Gastrocnemius medialis (tissue), 4 donors: Measurements from ENCODE around the gene FBXL7. TPM values are rescaled to one million over a fixed set of nuclear protein-coding genes. Genes with fewer than 3 reads are reported as not detected.

ENCODE experiments used
- ATAC-seq, 2 donors: fragments of 150-250 bp; one replicate each; pipeline ENCODE4 v1.9.1; 2016
- DNase-seq, 2 donors: peaks; one replicate each; pipeline ENCODE4 v3.0.0-alpha.2; 2019
- H3K27ac ChIP-seq, 4 donors: fragments of 200-600 bp; sonication (generic); 1 replicate in 1 of 4; 2 replicates in 3 of 4; pipeline ENCODE4 v1.5.1; 2016 to 2018; ENCODE audit warnings: mild to moderate bottlenecking in 2 of 4, moderate library complexity in 1 of 4
- H3K27me3 ChIP-seq, 3 donors: fragments of 200-600 bp; sonication (generic) in 2 of 3; 1 replicate in 1 of 3; 2 replicates in 2 of 3; pipeline versions ENCODE4 v1.5.1 to v1.6.0; 2016 to 2019; ENCODE audit warnings: mild to moderate bottlenecking in 1 of 3, moderate library complexity in 1 of 3
- H3K36me3 ChIP-seq, 2 donors: fragments of 200-600 bp; sonication (generic) in 1 of 2; one replicate each; pipeline ENCODE4 v1.5.1; 2017 to 2018
- H3K4me1 ChIP-seq, 2 donors: fragments of 200-600 bp; sonication (generic) in 1 of 2; one replicate each; pipeline ENCODE4 v1.5.1; 2016 to 2017; ENCODE audit warnings: mild to moderate bottlenecking in 2 of 2
- H3K4me3 ChIP-seq, 4 donors: fragments of 200-600 bp; sonication (generic) in 3 of 4; 1 replicate in 1 of 4; 2 replicates in 3 of 4; pipeline ENCODE4 v1.5.1; 2016 to 2019; ENCODE audit warnings: mild to moderate bottlenecking in 2 of 4
- H3K9me3 ChIP-seq, 3 donors: fragments of 200-600 bp; sonication (generic) in 2 of 3; 1 replicate in 1 of 3; 2 replicates in 2 of 3; pipeline ENCODE4 v1.5.1; 2016 to 2019
- POLR2A ChIP-seq, 2 donors: fragments of 450-650 bp; IDR thresholded peaks; one replicate each; pipeline ENCODE4 v1.6.1; 2017; ENCODE audit warnings: antibody characterized with exemption in 2 of 2, mild to moderate bottlenecking in 2 of 2, moderate library complexity in 2 of 2
- in situ Hi-C, 4 donors: fragments of 200-750 bp; cut with MboI; loops; one replicate each; pipeline versions ENCODE4 v1.15.0 to v1.8.0; 2017; ENCODE audit warnings: low sequenced_read_pairs in 4 of 4
- intact Hi-C: fragments of 100-400 bp; cut with DNase I; formaldehyde crosslinking; loops from one replicate; pipeline ENCODE4 v1.15.1; 2023; ENCODE audit warnings: low total_unique reads
- total RNA-seq, 4 donors: library from RNA; depleted of rRNA; stranded (reverse); fragments of >200 nt; gene quantifications; one replicate each; pipeline versions ENCODE4 v1.1.0 to v1.2.3, GENCODE V29; 2016
- TF ChIP-seq, protein P1 (sequence below), 5 experiments: fragments of 450-650 bp in 3 of 5; fragments of 200-600 bp in 2 of 5; sonication (generic) in 2 of 5; IDR thresholded peaks in 4 of 5; conservative IDR thresholded peaks in 1 of 5; 1 replicate in 4 of 5; 2 replicates in 1 of 5; pipeline ENCODE4 v1.5.1; 2016 to 2019; ENCODE audit warnings: antibody characterized with exemption in 5 of 5, mild to moderate bottlenecking in 3 of 5, moderate library complexity in 3 of 5

The FBXL7 gene
- total RNA-seq, 4 donors from 2014 or later, result 2.4 to 4.9 (median 3.1) TPM

DNA sequence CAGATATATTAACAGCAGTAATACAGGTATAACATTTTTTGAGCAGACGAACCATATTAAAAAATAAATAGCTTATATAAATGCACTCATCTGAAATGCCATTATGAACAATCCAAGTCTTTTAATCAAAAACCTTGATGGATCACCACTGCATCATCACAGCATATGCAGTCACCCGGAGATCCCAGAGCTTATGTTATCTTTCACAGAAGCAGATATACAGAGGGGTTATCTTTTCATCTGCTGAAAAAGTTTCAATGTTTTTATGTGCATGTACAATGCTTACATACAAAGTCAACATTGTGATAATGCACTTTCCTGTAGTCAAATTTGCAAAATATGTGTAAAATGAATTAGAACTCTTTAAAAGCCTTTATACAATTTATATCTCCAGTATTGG is 211.9 kb downstream of the FBXL7 start:
- in situ Hi-C loops, result no loop called here
- Histone ChIP-seq H3K4me1 (no peaks in the 10 kb centered on the region), H3K9me3 (no peaks in the 10 kb centered on the region), H3K4me3 (no peak overlapping the region), H3K27me3 (no peaks in the 10 kb centered on the region), H3K36me3 (no peaks in the 10 kb centered on the region), H3K27ac (no peak overlapping the region)
- ATAC-seq (no peak), DNase-seq (no peak)
- TF ChIP-seq, protein P1, sequence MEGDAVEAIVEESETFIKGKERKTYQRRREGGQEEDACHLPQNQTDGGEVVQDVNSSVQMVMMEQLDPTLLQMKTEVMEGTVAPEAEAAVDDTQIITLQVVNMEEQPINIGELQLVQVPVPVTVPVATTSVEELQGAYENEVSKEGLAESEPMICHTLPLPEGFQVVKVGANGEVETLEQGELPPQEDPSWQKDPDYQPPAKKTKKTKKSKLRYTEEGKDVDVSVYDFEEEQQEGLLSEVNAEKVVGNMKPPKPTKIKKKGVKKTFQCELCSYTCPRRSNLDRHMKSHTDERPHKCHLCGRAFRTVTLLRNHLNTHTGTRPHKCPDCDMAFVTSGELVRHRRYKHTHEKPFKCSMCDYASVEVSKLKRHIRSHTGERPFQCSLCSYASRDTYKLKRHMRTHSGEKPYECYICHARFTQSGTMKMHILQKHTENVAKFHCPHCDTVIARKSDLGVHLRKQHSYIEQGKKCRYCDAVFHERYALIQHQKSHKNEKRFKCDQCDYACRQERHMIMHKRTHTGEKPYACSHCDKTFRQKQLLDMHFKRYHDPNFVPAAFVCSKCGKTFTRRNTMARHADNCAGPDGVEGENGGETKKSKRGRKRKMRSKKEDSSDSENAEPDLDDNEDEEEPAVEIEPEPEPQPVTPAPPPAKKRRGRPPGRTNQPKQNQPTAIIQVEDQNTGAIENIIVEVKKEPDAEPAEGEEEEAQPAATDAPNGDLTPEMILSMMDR (IDR thresholded peaks at IDR 0.05 in 4 of 5, conservative IDR thresholded peaks at IDR 0.05 in 1 of 5), result no peak
- no peak for TF ChIP-seq POLR2A (IDR thresholded peaks at IDR 0.05)
- intact Hi-C loops, result no loop called here

DNA sequence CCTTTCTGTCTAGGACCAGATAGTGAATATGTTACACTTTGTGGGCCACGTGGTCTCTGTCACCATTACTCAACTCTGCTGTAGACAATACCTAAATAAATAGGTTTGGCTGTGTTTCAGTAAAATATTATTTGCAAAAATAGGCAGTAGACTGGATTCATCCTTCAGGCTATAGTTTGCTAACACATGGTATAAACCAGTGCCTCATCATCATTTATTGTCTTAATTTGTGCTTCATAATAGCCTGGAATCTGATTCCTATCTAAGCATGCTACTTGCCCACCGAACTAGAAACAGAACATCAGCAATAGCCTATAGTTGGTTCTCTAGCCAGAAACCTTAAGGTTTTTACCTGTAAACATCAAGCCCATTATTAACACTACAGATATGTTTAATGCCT is 215.6 kb downstream of the FBXL7 start:
- no peak for TF ChIP-seq POLR2A (IDR thresholded peaks at IDR 0.05)
- TF ChIP-seq, protein P1 (IDR thresholded peaks at IDR 0.05 in 4 of 5, conservative IDR thresholded peaks at IDR 0.05 in 1 of 5), result no peak
- Histone ChIP-seq H3K36me3 (no peaks in the 10 kb centered on the region), H3K9me3 (no peaks in the 10 kb centered on the region), H3K27ac (no peak overlapping the region), H3K4me1 (peaks cover 0 to 6% of the 10 kb centered on the region in 2 donors), H3K4me3 (no peak overlapping the region), H3K27me3 (no peaks in the 10 kb centered on the region)
- ATAC-seq (no peak), DNase-seq (no peak)
- intact Hi-C loops (no loop called here), in situ Hi-C loops (no loop called here)

DNA sequence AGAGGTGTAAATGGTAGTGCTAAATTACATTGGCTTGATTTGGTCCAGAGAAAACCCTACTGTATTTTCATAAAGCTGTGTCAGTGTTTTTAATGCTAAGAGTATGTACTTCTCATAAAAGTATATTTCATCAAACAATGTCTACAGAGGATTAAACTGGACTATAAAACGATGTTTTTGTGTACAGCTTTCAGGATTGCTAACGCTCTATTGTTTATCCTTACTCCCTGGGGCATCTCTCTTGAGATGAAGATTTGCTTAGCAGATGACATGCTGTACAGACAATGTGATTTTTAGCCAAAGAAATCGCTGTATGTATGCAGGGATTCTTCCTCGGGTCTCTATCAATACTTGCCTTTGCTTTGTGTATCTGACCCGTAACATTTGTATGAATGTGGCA is 216.0 kb downstream of the FBXL7 start:
- TF ChIP-seq, protein P1 (IDR thresholded peaks at IDR 0.05 in 4 of 5, conservative IDR thresholded peaks at IDR 0.05 in 1 of 5), result no peak
- no peak for TF ChIP-seq POLR2A (IDR thresholded peaks at IDR 0.05)
- Histone ChIP-seq H3K27me3 (no peaks in the 10 kb centered on the region), H3K36me3 (no peaks in the 10 kb centered on the region), H3K4me3 (no peak overlapping the region), H3K4me1 (peaks cover 0 to 6% of the 10 kb centered on the region in 2 donors), H3K27ac (no peak overlapping the region), H3K9me3 (no peaks in the 10 kb centered on the region)
- DNase-seq, result no peak
- intact Hi-C loops (no loop called here), in situ Hi-C loops (no loop called here)
- no peak for ATAC-seq

DNA sequence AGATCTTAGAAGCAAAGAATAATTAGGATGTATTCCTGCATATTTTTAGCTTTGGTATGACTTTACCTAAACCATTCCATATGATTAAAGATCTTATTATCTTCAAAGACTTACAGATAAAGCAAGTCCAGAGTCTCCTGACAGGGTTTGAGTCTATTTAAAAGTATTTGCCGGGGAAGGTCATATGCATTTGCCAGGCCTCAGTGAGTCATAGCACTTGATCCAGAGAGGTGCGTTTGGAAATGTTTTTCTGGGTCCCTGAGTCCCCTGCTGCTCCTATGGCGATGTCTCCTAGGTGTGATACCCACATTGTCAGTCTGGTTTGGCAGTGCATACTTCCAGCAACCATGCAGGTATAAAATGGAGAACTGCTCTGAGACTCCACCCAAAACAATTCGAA is 217.0 kb downstream of the FBXL7 start:
- ATAC-seq, result no peak
- in situ Hi-C loops, result no loop called here
- DNase-seq, result no peak
- TF ChIP-seq, protein P1 (IDR thresholded peaks at IDR 0.05 in 4 of 5, conservative IDR thresholded peaks at IDR 0.05 in 1 of 5), result no peak
- TF ChIP-seq POLR2A (IDR thresholded peaks at IDR 0.05), result no peak
- intact Hi-C loops, result no loop called here
- H3K9me3 ChIP-seq, result no peaks in the 10 kb centered on the region
- H3K36me3 ChIP-seq, result no peaks in the 10 kb centered on the region
- H3K4me1 ChIP-seq, result peaks cover 0 to 6% of the 10 kb centered on the region in 2 donors
- no peak overlapping the region for H3K27ac ChIP-seq
- no peaks in the 10 kb centered on the region for H3K27me3 ChIP-seq
- no peak overlapping the region for H3K4me3 ChIP-seq
